ENCODE results near the gene IER5L. TPM values are rescaled to one million over a fixed set of nuclear protein-coding genes. Genes with fewer than 3 reads are reported as not detected.

IER5L gene
- total RNA-seq, 4 donors from 2014 or later, result 4.3 to 8.2 (median 6.2) TPM

DNA sequence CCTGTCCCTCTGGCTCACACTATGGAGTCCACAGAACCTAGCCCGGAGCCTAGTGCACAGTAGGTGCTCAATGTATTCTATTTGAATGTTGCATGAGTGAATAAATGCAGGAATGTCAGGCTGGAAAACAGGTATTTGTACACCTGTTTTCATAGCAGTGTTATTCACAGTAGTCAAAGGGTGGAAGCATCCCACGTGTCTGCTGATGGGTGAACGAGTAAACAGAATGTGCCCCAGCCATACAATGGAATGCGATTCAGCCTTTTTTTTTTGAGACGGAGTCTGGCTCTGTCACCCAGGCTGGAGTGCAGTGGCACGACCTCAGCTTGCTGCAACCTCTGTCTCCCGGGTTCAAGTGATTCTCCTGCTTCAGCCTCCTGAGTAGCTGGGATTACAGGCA lies 31.5 kb upstream of the IER5L start:
- TF ChIP-seq POLR2AphosphoS5 (IDR thresholded peaks at IDR 0.05), result no peak
- TF ChIP-seq, protein P1, sequence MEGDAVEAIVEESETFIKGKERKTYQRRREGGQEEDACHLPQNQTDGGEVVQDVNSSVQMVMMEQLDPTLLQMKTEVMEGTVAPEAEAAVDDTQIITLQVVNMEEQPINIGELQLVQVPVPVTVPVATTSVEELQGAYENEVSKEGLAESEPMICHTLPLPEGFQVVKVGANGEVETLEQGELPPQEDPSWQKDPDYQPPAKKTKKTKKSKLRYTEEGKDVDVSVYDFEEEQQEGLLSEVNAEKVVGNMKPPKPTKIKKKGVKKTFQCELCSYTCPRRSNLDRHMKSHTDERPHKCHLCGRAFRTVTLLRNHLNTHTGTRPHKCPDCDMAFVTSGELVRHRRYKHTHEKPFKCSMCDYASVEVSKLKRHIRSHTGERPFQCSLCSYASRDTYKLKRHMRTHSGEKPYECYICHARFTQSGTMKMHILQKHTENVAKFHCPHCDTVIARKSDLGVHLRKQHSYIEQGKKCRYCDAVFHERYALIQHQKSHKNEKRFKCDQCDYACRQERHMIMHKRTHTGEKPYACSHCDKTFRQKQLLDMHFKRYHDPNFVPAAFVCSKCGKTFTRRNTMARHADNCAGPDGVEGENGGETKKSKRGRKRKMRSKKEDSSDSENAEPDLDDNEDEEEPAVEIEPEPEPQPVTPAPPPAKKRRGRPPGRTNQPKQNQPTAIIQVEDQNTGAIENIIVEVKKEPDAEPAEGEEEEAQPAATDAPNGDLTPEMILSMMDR (IDR thresholded peaks at IDR 0.05), result no peak
- TF ChIP-seq EP300 (IDR thresholded peaks at IDR 0.05), result no peak
- TF ChIP-seq POLR2A (IDR thresholded peaks at IDR 0.05), result no peak
- Histone ChIP-seq H3K27ac (no peak overlapping the region), H3K27me3 (no peaks in the 10 kb centered on the region), H3K36me3 (no peaks in the 10 kb centered on the region), H3K4me3 (no peak overlapping the region), H3K4me1 (no peaks in the 10 kb centered on the region), H3K9me3 (no peaks in the 10 kb centered on the region)
- DNase-seq (ENCODE audit: low spot score in 2 of 2), result no peak
- WGBS, result 84% methylated on average over 7 of the region's 7 CpGs

DNA sequence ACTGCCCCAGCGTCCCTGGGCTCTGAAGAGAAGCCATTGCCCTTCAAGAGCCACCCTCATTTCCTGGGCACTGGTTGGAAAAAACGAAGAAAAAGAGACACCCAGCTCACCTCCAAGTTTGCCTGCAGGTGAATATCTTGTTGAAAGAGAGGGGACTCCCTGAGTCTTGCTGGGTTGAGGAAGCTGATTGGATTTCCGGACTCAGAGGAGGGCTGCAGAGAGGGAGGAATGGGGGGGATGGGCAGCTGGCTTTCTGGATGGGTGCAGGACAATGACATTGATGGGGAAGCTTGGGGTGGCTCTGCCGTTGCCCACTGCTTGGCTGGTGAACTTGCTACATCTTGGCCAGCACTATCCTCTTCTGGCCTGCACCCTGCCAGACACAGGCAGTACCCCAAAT lies 31.0 kb upstream of the IER5L start:
- no peak for DNase-seq (ENCODE audit: low spot score in 2 of 2)
- Histone ChIP-seq H3K4me1 (no peaks in the 10 kb centered on the region), H3K9me3 (no peaks in the 10 kb centered on the region), H3K27me3 (no peaks in the 10 kb centered on the region), H3K36me3 (no peaks in the 10 kb centered on the region), H3K27ac (no peak overlapping the region), H3K4me3 (no peak overlapping the region)
- 83% methylated on average over 4 of the region's 4 CpGs for WGBS
- TF ChIP-seq POLR2AphosphoS5 (IDR thresholded peaks at IDR 0.05) (no peak), POLR2A (IDR thresholded peaks at IDR 0.05) (no peak), EP300 (IDR thresholded peaks at IDR 0.05) (no peak)
- TF ChIP-seq, protein P1 (IDR thresholded peaks at IDR 0.05), result no peak

DNA sequence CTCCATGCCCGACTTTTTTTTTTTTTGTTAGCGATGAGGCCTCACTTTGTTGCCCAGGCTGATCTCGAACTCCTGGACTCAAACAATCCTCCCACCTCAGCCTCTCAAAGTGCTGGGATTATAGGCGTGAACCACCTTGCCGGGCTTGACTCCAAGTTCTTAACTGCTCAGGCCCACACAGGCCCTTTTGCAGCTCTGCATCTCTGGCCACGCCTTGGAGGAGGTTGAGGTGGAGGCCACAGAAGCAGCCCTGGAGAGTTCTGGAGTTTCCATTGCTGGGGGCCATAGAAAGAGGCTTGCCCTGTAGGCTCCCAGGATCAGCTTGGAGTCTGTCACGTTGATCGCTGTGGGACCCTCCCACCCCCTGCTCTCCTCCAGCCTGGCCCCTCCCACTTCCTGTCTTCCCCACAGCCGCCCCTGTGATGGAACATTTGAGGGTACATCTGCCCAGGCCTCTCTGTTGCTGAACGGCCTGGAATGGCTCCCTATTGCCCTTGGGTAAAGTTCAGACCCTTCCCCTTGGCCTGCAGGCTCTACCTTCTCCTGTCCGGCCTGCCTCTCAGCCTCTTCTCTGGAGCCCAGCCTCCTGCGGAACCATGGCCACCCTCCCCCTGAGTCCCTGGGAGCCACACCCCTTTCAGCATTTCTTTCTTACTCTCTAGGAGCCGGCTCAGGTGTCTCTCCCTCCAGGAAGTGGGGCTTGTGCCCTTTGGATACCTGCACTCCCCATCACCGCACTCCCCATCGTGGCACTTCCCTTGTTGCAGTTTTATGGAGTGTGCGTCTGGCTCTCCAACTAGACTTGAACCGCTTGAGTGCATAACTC lies 30.4 kb upstream of the IER5L start:
- WGBS, result 71% methylated on average over 17 of the region's 17 CpGs
- Histone ChIP-seq H3K4me1 (peaks cover 4% of the 10 kb centered on the region), H3K27me3 (no peaks in the 10 kb centered on the region), H3K27ac (no peak overlapping the region), H3K36me3 (no peaks in the 10 kb centered on the region), H3K9me3 (no peaks in the 10 kb centered on the region), H3K4me3 (no peak overlapping the region)
- DNase-seq (ENCODE audit: low spot score in 2 of 2), result no peak
- TF ChIP-seq EP300 (IDR thresholded peaks at IDR 0.05) (no peak), POLR2A (IDR thresholded peaks at IDR 0.05) (no peak), POLR2AphosphoS5 (IDR thresholded peaks at IDR 0.05) (no peak)
- TF ChIP-seq, protein P1 (IDR thresholded peaks at IDR 0.05), result no peak

DNA sequence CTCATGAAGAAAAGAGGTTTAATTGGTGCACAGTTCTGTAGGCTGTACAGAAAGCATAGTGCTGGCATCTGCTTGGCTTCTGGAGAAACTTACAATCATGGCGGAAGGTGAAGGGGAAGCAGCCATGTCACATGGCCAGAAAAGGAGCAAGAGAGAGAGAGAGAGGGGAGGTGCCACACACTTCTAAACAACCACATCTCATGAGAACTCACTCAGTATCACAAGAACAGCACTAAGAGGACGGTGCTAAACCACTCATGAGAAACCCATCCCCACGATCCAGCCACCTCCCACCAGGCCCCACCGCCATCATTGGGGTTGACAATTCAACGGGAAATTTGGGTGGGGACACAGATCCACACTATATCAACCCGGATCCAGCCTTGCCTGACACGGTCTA lies 28.8 kb upstream of the IER5L start:
- Histone ChIP-seq H3K4me3 (no peak overlapping the region), H3K4me1 (peaks cover 8% of the 10 kb centered on the region), H3K27ac (no peak overlapping the region), H3K27me3 (no peaks in the 10 kb centered on the region), H3K36me3 (no peaks in the 10 kb centered on the region), H3K9me3 (no peaks in the 10 kb centered on the region)
- DNase-seq (ENCODE audit: low spot score in 2 of 2), result no peak
- TF ChIP-seq EP300 (IDR thresholded peaks at IDR 0.05) (no peak), POLR2A (IDR thresholded peaks at IDR 0.05) (no peak), POLR2AphosphoS5 (IDR thresholded peaks at IDR 0.05) (no peak)
- TF ChIP-seq, protein P1 (IDR thresholded peaks at IDR 0.05), result no peak
- 94% methylated on average over 7 of the region's 7 CpGs for WGBS

DNA sequence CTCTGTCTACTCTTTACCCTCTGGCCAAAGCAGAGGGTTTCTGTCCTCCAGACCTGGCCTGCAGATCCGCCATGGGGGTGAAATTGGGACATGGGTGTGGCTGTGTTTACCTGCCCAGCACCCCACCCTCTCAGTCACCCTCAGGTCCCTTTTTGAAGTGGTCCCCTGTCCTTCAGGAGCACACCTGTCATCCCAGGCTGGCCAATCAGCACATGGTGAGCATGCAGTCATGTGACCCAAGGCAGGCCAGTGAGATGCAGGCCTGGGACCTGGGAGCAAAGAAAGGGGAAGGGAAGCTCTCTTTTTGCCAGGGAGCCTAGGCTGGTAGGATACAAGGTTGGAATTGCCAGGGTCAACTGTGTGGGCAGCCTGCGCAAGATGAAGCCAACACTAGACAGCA lies 28.3 kb upstream of the IER5L start:
- no peaks in the 10 kb centered on the region for H3K36me3 ChIP-seq
- TF ChIP-seq EP300 (IDR thresholded peaks at IDR 0.05) (no peak), POLR2AphosphoS5 (IDR thresholded peaks at IDR 0.05) (no peak), POLR2A (IDR thresholded peaks at IDR 0.05) (no peak)
- TF ChIP-seq, protein P1 (IDR thresholded peaks at IDR 0.05), result no peak
- no peaks in the 10 kb centered on the region for H3K27me3 ChIP-seq
- H3K4me1 ChIP-seq, result peaks cover 8% of the 10 kb centered on the region
- no peaks in the 10 kb centered on the region for H3K9me3 ChIP-seq
- H3K4me3 ChIP-seq, result no peak overlapping the region
- 100% methylated on average over 2 of the region's 2 CpGs for WGBS
- no peak for DNase-seq (ENCODE audit: low spot score in 2 of 2)
- H3K27ac ChIP-seq, result no peak overlapping the region
